Measurements from ENCODE around the gene PSD. TPM values are rescaled to one million over a fixed set of nuclear protein-coding genes. Genes with fewer than 3 reads are reported as not detected.
"Not testable (repeated sequence)": the region's sequence is repeated elsewhere in the genome, so short reads cannot be mapped to it uniquely, and the experiment has no call there.

The PSD gene
- total and polyA plus RNA-seq, 4 donors = 32.7 to 151 (median 85.7) TPM

DNA sequence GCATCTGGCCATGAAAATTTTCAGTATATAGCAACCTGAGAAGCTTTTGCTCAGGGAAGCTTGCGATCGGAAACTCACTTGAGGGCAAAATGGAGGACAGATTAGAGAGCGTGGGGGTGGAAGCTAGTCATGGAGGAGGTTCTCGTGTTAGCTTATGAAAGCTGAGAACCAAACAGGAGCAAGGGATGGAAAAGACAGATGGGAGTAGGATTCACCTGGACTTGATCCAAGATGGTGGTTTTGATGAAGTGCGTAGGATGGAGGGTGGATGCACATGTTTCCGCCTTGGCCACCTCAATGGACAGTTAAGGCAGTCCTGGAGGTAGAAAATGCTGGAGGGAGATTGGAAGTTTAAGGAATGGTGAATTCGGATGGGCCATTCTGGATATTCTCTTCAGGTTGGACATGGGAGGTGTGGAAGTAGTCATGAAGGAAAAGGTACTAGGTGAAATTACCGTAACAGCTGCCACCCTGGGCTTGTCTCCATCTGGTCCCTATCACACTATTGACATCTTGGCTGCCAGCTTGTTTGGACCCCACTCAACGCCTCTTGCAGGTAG, 39.1 kb upstream of the PSD start:
- H3K4me3 ChIP-seq (ENCODE audit: low read depth, low read length) = no peak overlapping the region
- no peak overlapping the region for H3K27ac ChIP-seq (ENCODE audit: low read depth, low read length)
- H3K27me3 ChIP-seq (ENCODE audit: control insufficient read depth, insufficient read depth, low read length) = no peaks in the 10 kb centered on the region
- 97% methylated on average over 6 of the region's 9 CpGs for WGBS (ENCODE audit: insufficient coverage)
- DNase-seq (ENCODE audit: low read depth in 4 of 6, low spot score in 6 of 6) = no peak
- peaks cover 8% of the 10 kb centered on the region for H3K36me3 ChIP-seq (ENCODE audit: control insufficient read depth, insufficient read depth, low read length)
- H3K4me1 ChIP-seq (ENCODE audit: control insufficient read depth, insufficient read depth, low read length) = peaks cover 17% of the 10 kb centered on the region
- no peaks in the 10 kb centered on the region for H3K9me3 ChIP-seq (ENCODE audit: control insufficient read depth, insufficient read depth, low read length)

GRCh38 chr10:102455893-102456471, 37.4 kb upstream of the PSD start:
- no peak overlapping the region for H3K4me3 ChIP-seq (ENCODE audit: low read depth, low read length)

DNA sequence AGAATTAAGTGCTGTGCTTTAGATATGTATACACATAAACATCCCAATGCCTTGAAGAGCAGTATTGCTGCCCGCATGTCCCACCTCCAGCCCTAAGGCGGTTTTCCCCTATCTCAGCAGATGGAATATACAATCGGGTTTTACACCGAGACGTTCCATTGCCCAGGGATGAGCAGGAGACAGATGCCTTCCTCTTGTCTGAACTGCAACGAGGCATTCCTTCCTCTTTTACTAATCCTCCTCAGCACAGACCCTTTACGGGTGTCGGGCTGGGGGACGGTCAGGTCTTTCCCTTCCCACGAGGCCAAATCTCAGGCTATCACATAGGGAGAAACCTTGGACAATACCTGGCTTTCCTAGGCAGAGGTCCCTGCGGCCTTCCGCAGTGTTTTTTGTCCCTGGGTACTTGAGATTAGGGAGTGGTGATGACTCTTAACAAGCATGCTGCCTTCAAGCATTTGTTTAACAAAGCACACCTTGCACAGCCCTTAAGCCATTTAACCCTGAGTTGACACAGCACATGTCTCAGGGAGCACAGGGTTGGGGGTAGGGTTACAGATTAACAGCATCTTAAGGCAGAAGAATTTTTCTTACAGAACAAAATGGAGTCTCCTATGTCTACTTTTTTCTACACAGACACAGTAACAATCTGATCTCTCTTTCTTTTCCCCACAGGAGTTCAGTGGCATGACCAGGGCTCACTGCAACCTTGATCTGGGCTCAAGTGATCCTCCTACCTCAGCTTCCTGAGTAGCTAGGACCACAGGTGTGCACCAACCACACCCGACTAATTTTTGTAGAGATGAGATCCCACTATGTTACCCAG, 36.3 kb upstream of the PSD start:
- H3K4me1 ChIP-seq (ENCODE audit: control insufficient read depth, insufficient read depth, low read length) = peaks cover 12% of the 10 kb centered on the region
- WGBS (ENCODE audit: insufficient coverage) = 64% methylated on average over 11 of the region's 13 CpGs
- H3K27ac ChIP-seq (ENCODE audit: low read depth, low read length); H3K9me3 ChIP-seq (ENCODE audit: control insufficient read depth, insufficient read depth, low read length); H3K4me3 ChIP-seq (ENCODE audit: low read depth, low read length); DNase-seq (ENCODE audit: low read depth in 4 of 6, low spot score in 6 of 6); H3K27me3 ChIP-seq (ENCODE audit: control insufficient read depth, insufficient read depth, low read length): not testable (repeated sequence)
- peaks cover 14% of the 10 kb centered on the region for H3K36me3 ChIP-seq (ENCODE audit: control insufficient read depth, insufficient read depth, low read length)

More at GRCh38 chr10:102455893-102456471, 37.4 kb upstream of the PSD start:
- WGBS (ENCODE audit: insufficient coverage) = 78% methylated on average over 4 of the region's 7 CpGs
- no peaks in the 10 kb centered on the region for H3K9me3 ChIP-seq (ENCODE audit: control insufficient read depth, insufficient read depth, low read length)
- peaks cover 11% of the 10 kb centered on the region for H3K4me1 ChIP-seq (ENCODE audit: control insufficient read depth, insufficient read depth, low read length)
- DNase-seq (ENCODE audit: low read depth in 4 of 6, low spot score in 6 of 6) = no peak
- peaks cover 14% of the 10 kb centered on the region for H3K36me3 ChIP-seq (ENCODE audit: control insufficient read depth, insufficient read depth, low read length)
- no peak overlapping the region for H3K27ac ChIP-seq (ENCODE audit: low read depth, low read length)
- no peaks in the 10 kb centered on the region for H3K27me3 ChIP-seq (ENCODE audit: control insufficient read depth, insufficient read depth, low read length)

- 66% methylated on average over 4 of the region's 5 CpGs for WGBS (ENCODE audit: insufficient coverage)
These were observed 34.9 kb upstream of the PSD start for GRCh38 chr10:102453502-102453901.

DNA sequence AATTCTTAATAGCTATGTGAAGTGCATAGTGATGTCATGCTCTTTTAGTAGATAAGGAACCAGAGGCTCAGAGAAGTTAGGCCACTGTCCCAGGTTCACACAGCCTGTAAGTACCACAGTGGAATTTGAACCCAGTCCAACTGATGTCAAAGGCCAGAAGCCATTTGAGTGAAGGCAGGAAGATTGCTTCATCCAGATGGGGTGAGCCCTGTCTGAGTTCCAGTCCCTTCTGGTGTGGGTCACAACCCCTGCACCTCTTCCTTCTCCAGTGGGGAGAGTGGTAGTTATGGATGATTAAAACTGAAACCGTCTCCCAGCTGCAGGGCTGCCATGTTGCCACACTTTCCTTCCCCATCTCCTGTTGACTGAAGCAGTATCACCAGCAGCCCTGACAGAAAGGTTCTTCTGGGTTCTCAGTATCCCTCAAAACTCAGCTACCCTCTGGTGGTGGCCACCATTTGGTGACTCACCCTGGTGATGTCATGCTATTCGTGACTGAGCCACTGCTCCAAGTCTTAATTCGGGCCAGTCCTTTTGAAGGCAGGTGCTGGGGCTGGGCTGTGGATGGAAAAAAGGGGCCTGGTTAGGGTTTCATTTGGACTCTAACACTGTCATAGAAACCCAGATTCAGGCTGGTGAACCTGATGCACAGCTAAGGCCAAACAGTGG, 34.2 kb upstream of the PSD start:
- DNase-seq (ENCODE audit: low read depth in 4 of 6, low spot score in 6 of 6) = no peak
- Histone ChIP-seq H3K27me3 (ENCODE audit: control insufficient read depth, insufficient read depth, low read length) (no peaks in the 10 kb centered on the region), H3K4me1 (ENCODE audit: control insufficient read depth, insufficient read depth, low read length) (peaks cover 19% of the 10 kb centered on the region), H3K4me3 (ENCODE audit: low read depth, low read length) (no peak overlapping the region), H3K27ac (ENCODE audit: low read depth, low read length) (no peak overlapping the region), H3K36me3 (ENCODE audit: control insufficient read depth, insufficient read depth, low read length) (peaks cover 14% of the 10 kb centered on the region), H3K9me3 (ENCODE audit: control insufficient read depth, insufficient read depth, low read length) (no peaks in the 10 kb centered on the region)
- WGBS (ENCODE audit: insufficient coverage) = 75% methylated on average over 2 of the region's 3 CpGs

More at GRCh38 chr10:102453502-102453901, 34.9 kb upstream of the PSD start:
- Histone ChIP-seq H3K4me1 (ENCODE audit: control insufficient read depth, insufficient read depth, low read length) (peaks cover 19% of the 10 kb centered on the region), H3K9me3 (ENCODE audit: control insufficient read depth, insufficient read depth, low read length) (no peaks in the 10 kb centered on the region), H3K27ac (ENCODE audit: low read depth, low read length) (no peak overlapping the region), H3K27me3 (ENCODE audit: control insufficient read depth, insufficient read depth, low read length) (no peaks in the 10 kb centered on the region), H3K4me3 (ENCODE audit: low read depth, low read length) (no peak overlapping the region), H3K36me3 (ENCODE audit: control insufficient read depth, insufficient read depth, low read length) (peaks cover 14% of the 10 kb centered on the region)
- no peak for DNase-seq (ENCODE audit: low read depth in 4 of 6, low spot score in 6 of 6)

- Histone ChIP-seq H3K36me3 (ENCODE audit: control insufficient read depth, insufficient read depth, low read length) (peaks cover 14% of the 10 kb centered on the region), H3K9me3 (ENCODE audit: control insufficient read depth, insufficient read depth, low read length) (no peaks in the 10 kb centered on the region), H3K27ac (ENCODE audit: low read depth, low read length) (peak within 1 kb of the TSS; percentile 2), H3K27me3 (ENCODE audit: control insufficient read depth, insufficient read depth, low read length) (no peaks in the 10 kb centered on the region), H3K4me1 (ENCODE audit: control insufficient read depth, insufficient read depth, low read length) (peaks cover 19% of the 10 kb centered on the region), H3K4me3 (ENCODE audit: low read depth, low read length) (peak within 1 kb of the TSS; percentile 71)
- peak in 1 of 6 donors; percentile 44 for DNase-seq (ENCODE audit: low read depth in 4 of 6, low spot score in 6 of 6)
- 14% methylated on average over 22 of the region's 28 CpGs for WGBS (ENCODE audit: insufficient coverage)
These were observed 32.8 kb upstream of the PSD start, which contains the start of gene C10orf95 for GRCh38 chr10:102451105-102451969. Gene C10orf95, minus strand, starts transcription at chr10:102451543. Its CDS starts 450 bp downstream, at chr10:102451093.

GRCh38 chr10:102450374-102451104, 32.0 kb upstream of the PSD start:
- under 1% methylated on average over 104 of the region's 104 CpGs for WGBS (ENCODE audit: insufficient coverage)
- Histone ChIP-seq H3K9me3 (ENCODE audit: control insufficient read depth, insufficient read depth, low read length) (no peaks in the 10 kb centered on the region), H3K27ac (ENCODE audit: low read depth, low read length) (peak overlapping the region; percentile 64), H3K4me1 (ENCODE audit: control insufficient read depth, insufficient read depth, low read length) (peaks cover 19% of the 10 kb centered on the region), H3K4me3 (ENCODE audit: low read depth, low read length) (peak overlapping the region; percentile 71), H3K27me3 (ENCODE audit: control insufficient read depth, insufficient read depth, low read length) (no peaks in the 10 kb centered on the region), H3K36me3 (ENCODE audit: control insufficient read depth, insufficient read depth, low read length) (peaks cover 14% of the 10 kb centered on the region)
- peak in 5 of 6 donors; percentile 70 to 96 (median 84) for DNase-seq (ENCODE audit: low read depth in 4 of 6, low spot score in 6 of 6)

DNA sequence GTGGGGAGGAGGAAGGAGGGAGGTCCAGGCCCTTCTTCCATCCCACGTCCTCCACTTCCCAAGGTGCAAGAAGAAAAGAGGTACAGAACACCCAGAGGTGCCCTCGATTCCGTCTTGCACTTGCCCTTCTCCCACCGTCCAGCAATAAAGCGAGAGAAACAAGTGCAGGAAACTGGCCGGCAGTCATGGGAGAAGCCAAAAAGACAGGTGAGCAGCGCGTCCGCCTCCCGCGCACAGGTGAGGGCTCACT, 31.5 kb upstream of the PSD start:
- no peak for DNase-seq (ENCODE audit: low read depth in 4 of 6, low spot score in 6 of 6)
- H3K27ac ChIP-seq (ENCODE audit: low read depth, low read length) = peak overlapping the region; percentile 64
- WGBS (ENCODE audit: insufficient coverage) = 0% methylated on average over 11 of the region's 11 CpGs

More for the DNA sequence above, 31.5 kb upstream of the PSD start:
- Histone ChIP-seq H3K27me3 (ENCODE audit: control insufficient read depth, insufficient read depth, low read length) (no peaks in the 10 kb centered on the region), H3K4me1 (ENCODE audit: control insufficient read depth, insufficient read depth, low read length) (peaks cover 19% of the 10 kb centered on the region), H3K4me3 (ENCODE audit: low read depth, low read length) (peak overlapping the region; percentile 71), H3K9me3 (ENCODE audit: control insufficient read depth, insufficient read depth, low read length) (no peaks in the 10 kb centered on the region), H3K36me3 (ENCODE audit: control insufficient read depth, insufficient read depth, low read length) (peaks cover 11% of the 10 kb centered on the region)
